MCF 10A (cell line): ENCODE results near the gene CCNA2. TPM values are rescaled to one million over a fixed set of nuclear protein-coding genes. Genes with fewer than 3 reads are reported as not detected.

Source experiments
- BruUV-seq: library from RNA; stranded (reverse); fragments of 400-500 nt; replicated peaks from 2 replicates; lab custom pipeline; 2021; lab: Mats Ljungman, UMichigan
- CTCF ChIA-PET: fragments of 300-600 bp; sonication (Branson Sonifier 250); formaldehyde crosslinking; extraction: SDS; loops from one replicate; lab custom pipeline; 2021; ENCODE audit warnings: antibody characterized with exemption, inconsistent platforms; lab: Yijun Ruan, JAX
- POLR2A ChIA-PET: fragments of 300-600, 350-650 bp; sonication (Branson Sonifier 250); formaldehyde crosslinking; extraction: SDS; loops from one replicate; lab custom pipeline; 2020; ENCODE audit warnings: antibody characterized with exemption, inconsistent platforms; lab: Yijun Ruan, JAX
- DNase-seq: peaks from one replicate; pipeline ENCODE4 v3.0.0-alpha.2; 2018; ENCODE audit not compliant: unreplicated experiment
- H3K27ac Mint-ChIP-seq: one replicate; pipeline ENCODE4 v1.8.0; 2022; ENCODE audit warnings: mild to moderate bottlenecking, low read depth, mixed read lengths; ENCODE audit not compliant: unreplicated experiment
- H3K27me3 Mint-ChIP-seq: one replicate; pipeline ENCODE4 v1.8.0; 2022; ENCODE audit warnings: mixed read lengths; ENCODE audit not compliant: insufficient read depth, unreplicated experiment
- H3K36me3 Mint-ChIP-seq: one replicate; pipeline ENCODE4 v1.8.0; 2022; ENCODE audit warnings: mild to moderate bottlenecking, moderate library complexity, mixed read lengths; ENCODE audit not compliant: insufficient read depth, unreplicated experiment
- H3K4me1 Mint-ChIP-seq: one replicate; pipeline ENCODE4 v1.8.0; 2022; ENCODE audit warnings: mixed read lengths; ENCODE audit not compliant: insufficient read depth, unreplicated experiment
- H3K4me3 Mint-ChIP-seq: one replicate; pipeline ENCODE4 v1.8.0; 2022; ENCODE audit warnings: mild to moderate bottlenecking, moderate library complexity, mixed read lengths; ENCODE audit not compliant: unreplicated experiment
- H3K9me3 Mint-ChIP-seq: one replicate; pipeline ENCODE4 v1.8.0; 2022; ENCODE audit warnings: mixed read lengths; ENCODE audit not compliant: unreplicated experiment
- intact Hi-C: fragments of 100-400 bp; cut with micrococcal nuclease; formaldehyde crosslinking; loops from 2 replicates; pipeline ENCODE4 v1.14.1; 2022
- total RNA-seq: library from RNA; stranded (reverse); gene quantifications from 2 replicates; pipeline ENCODE4 v1.2.3, GENCODE V29; 2022
- TF ChIP-seq, protein P1 (sequence below): fragments of 200-600 bp; IDR thresholded peaks from one replicate; pipeline ENCODE4 v1.8.0; 2022; ENCODE audit warnings: antibody characterized with exemption, mild to moderate bottlenecking; ENCODE audit not compliant: unreplicated experiment

Gene CCNA2
- total RNA-seq, 1 experiment from 2014 or later, result 22.0 TPM

DNA sequence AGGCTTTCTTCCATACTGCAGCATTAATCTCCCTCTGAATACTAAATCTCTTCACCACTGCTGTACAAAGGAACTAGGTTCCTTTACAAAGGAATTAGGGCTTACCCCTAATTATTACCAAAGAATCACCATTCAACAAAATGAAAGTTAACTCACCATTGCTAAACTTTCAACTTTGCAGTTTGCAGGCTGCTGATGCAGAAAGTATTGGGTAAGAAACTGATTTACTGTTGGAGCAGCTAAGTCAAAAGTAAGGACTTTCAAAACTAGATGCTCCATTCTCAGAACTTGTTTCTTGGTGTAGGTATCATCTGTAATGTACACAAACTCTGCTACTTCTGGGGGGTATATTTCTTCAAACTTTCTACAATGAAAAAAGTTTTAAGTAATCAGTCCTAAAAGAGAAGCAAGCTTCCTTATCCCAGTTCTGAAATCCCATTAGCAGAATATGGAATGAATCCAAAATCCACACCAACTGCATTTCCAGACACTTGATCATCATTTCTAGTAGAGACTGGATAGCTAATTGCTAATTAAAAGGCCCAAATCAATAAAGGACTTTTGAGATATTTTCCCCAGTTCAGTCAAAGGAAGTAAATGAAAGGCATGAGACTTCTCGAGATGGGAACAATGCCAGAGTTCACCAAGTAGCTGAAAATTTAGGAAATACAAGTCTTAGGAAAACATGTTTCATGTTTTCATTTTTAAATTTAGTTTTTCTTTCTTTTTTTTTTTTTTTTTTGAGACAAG, 4.3 kb downstream of the CCNA2 start:
- POLR2A ChIA-PET, result interaction anchor here (0.8 kb wide), 1 partner anchor 18 kb away, joined by 4 read pairs; no protein-coding TSS in a partner anchor
- Mint-ChIP-seq H3K4me1 (peaks cover 19% of the 10 kb centered on the region), H3K36me3 (peaks cover 39% of the 10 kb centered on the region), H3K27ac (peak overlapping the region; percentile 88), H3K27me3 (no peaks in the 10 kb centered on the region), H3K9me3 (no peaks in the 10 kb centered on the region), H3K4me3 (no peak overlapping the region)
- CTCF ChIA-PET, result interaction anchor here (0.6 kb wide), 2 partner anchors 142 to 1583 kb away, joined by 3 to 4 read pairs; no protein-coding TSS in a partner anchor
- TF ChIP-seq, protein P1, sequence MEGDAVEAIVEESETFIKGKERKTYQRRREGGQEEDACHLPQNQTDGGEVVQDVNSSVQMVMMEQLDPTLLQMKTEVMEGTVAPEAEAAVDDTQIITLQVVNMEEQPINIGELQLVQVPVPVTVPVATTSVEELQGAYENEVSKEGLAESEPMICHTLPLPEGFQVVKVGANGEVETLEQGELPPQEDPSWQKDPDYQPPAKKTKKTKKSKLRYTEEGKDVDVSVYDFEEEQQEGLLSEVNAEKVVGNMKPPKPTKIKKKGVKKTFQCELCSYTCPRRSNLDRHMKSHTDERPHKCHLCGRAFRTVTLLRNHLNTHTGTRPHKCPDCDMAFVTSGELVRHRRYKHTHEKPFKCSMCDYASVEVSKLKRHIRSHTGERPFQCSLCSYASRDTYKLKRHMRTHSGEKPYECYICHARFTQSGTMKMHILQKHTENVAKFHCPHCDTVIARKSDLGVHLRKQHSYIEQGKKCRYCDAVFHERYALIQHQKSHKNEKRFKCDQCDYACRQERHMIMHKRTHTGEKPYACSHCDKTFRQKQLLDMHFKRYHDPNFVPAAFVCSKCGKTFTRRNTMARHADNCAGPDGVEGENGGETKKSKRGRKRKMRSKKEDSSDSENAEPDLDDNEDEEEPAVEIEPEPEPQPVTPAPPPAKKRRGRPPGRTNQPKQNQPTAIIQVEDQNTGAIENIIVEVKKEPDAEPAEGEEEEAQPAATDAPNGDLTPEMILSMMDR, result no peak
- DNase-seq, result no peak
- intact Hi-C loops, result no loop called here
- no TSS peak for BruUV-seq

DNA sequence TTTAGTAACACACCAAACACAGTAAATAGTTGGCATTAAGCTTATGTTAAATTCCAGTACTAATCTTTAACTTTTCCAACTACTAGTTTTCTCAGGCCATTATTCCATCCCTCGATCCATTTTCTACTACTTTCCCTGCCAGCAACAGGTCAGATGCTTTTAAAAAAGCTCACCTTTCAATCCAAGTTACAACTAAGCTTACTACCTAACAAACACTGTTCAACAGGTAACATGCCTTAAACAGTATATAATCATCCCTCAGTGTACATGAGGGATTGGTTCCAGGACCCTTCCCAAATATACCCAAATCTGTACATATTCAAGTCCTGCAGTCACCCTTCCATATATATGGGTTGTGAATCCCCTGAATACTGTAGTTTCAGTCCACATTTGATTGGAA, 5.5 kb downstream of the CCNA2 start:
- Mint-ChIP-seq H3K36me3 (peaks cover 48% of the 10 kb centered on the region), H3K4me3 (no peak overlapping the region), H3K9me3 (no peaks in the 10 kb centered on the region), H3K4me1 (peaks cover 19% of the 10 kb centered on the region), H3K27me3 (no peaks in the 10 kb centered on the region), H3K27ac (peak overlapping the region; percentile 88)
- no peak for DNase-seq
- intact Hi-C loops, result no loop called here
- TF ChIP-seq, protein P1, result no peak
- ChIA-PET POLR2A (interaction anchor here (0.5 to 2.7 kb wide), 2 partner anchors 13 to 17 kb away, joined by 3 to 18 read pairs; partner anchors contain the start of gene EXOSC9), CTCF (interaction anchor here (0.7 kb wide), 1 partner anchor 9 kb away, joined by 4 read pairs; no protein-coding TSS in a partner anchor)
- no TSS peak for BruUV-seq

DNA sequence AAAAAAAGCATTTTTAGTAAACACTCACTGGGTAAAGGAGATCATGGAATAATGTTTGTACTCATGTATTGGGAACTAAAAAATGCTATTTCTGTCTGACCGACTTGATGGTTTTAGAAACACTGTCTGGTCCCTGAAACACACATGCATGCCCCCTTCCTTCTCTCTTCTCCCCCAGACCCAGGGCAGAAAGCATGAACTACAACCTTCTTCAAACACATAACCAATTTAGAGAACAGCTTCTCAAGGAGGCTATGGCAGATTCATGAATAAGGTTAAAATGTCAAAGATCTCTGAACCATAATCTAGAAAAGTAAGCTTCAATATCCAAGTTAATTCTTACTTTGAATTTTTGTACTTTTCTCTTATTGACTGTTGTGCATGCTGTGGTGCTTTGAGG, 6.0 kb downstream of the CCNA2 start:
- BruUV-seq, result no TSS peak
- intact Hi-C loops, result no loop called here
- H3K4me3 Mint-ChIP-seq, result no peak overlapping the region
- TF ChIP-seq, protein P1, result no peak
- ChIA-PET CTCF (interaction anchor here (0.7 kb wide), 1 partner anchor 9 kb away, joined by 4 read pairs; no protein-coding TSS in a partner anchor), POLR2A (interaction anchor here (2.7 kb wide), 1 partner anchor 16 kb away, joined by 18 read pairs; the partner anchor contains the start of gene EXOSC9)
- peaks cover 53% of the 10 kb centered on the region for H3K36me3 Mint-ChIP-seq
- H3K27me3 Mint-ChIP-seq, result no peaks in the 10 kb centered on the region
- DNase-seq, result no peak
- H3K4me1 Mint-ChIP-seq, result peaks cover 19% of the 10 kb centered on the region
- H3K9me3 Mint-ChIP-seq, result no peaks in the 10 kb centered on the region
- peak overlapping the region; percentile 88 for H3K27ac Mint-ChIP-seq

DNA sequence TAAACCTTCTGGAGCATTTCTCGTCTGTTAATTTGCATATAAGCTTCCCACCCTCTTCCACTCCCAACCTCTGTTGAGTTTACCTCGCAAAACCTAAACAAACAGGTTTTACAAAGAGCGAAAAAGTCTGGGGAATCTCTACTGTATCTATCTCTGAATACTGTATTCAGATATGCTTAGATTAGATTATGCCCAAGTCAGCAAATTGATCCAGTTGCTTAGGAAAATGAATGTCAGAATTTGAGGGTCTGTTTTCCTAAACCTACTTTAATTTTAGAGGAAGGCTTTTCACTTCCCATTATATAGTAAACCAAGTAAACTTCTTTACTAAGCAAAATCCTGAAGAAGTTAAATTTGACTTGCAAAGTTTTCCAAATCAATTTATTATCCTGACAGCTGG, 6.7 kb downstream of the CCNA2 start:
- no peak overlapping the region for H3K27ac Mint-ChIP-seq
- TF ChIP-seq, protein P1, result no peak
- peaks cover 19% of the 10 kb centered on the region for H3K4me1 Mint-ChIP-seq
- ChIA-PET CTCF (no interaction called here), POLR2A (interaction anchor here (2.7 kb wide), 1 partner anchor 16 kb away, joined by 18 read pairs; the partner anchor contains the start of gene EXOSC9)
- H3K27me3 Mint-ChIP-seq, result no peaks in the 10 kb centered on the region
- H3K9me3 Mint-ChIP-seq, result no peaks in the 10 kb centered on the region
- DNase-seq, result no peak
- peaks cover 60% of the 10 kb centered on the region for H3K36me3 Mint-ChIP-seq
- no TSS peak for BruUV-seq
- H3K4me3 Mint-ChIP-seq, result no peak overlapping the region
- intact Hi-C loops, result no loop called here
